A673 (cell line): ENCODE results near the gene IPO5.

ENCODE experiments used
- CTCF ChIP-seq: fragments of 300-800, 200-600 bp; sonication (generic); conservative IDR thresholded peaks from 2 replicates; pipeline ENCODE4 v1.5.1; 2017; ENCODE audit warnings: low read depth, mild to moderate bottlenecking, antibody characterized with exemption, low read length, moderate library complexity, mixed read lengths
- EZH2 ChIP-seq: fragments of 200-600 bp; sonication (generic); IDR thresholded peaks from 2 replicates; pipeline ENCODE4 v1.6.1; 2017; ENCODE audit warnings: borderline replicate concordance, low read depth, mild to moderate bottlenecking, mixed read lengths, antibody characterized with exemption, low read length; ENCODE audit not compliant: poor library complexity, severe bottlenecking

GRCh38 chr13:97979556-97979955 lies 26.1 kb downstream of the IPO5 start:
- TF ChIP-seq CTCF, result no peak
- no peak for TF ChIP-seq EZH2
